ENCODE measurements around the gene LRRC52. TPM values are rescaled to one million over a fixed set of nuclear protein-coding genes. Genes with fewer than 3 reads are reported as not detected.

The LRRC52 gene
- total RNA-seq, 1 donor from 2014 or later: not detected

DNA sequence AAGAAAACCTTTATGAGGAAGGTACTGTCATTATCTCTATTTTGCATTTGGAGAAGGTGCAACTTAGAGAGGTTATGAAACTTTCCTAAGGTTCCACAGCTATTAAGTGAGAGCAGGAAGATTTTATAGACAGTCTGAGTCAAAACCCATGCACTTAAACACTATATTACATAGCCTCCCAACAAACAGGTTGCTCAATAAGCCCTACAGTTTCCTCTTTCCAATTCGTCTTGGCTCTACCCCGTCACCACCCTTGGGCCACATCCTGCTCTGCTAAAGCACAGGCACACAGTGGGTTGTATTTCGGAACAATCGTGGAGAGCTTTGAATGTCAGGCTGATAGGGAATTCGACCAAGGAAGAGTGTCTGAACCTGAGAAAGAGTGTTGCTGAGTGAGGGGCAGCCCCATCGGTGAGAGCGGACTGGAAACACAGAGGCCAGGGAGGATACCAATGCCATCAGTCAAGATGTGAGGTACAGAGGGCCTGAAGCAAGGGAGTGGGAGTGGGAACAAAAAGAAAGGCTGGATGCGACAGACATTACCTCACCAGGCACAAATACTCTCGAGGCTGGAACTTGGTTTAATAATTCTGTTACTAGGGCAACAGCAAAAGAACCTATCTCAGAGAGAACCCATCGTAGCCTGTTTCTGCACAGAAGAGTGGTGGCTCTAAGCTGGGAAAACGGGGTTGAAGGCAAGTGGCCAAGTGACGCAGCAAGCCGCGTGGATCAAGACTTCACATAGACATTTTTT, 6.3 kb upstream of the LRRC52 start:
- Mint-ChIP-seq H3K4me3 (ENCODE audit: unreplicated experiment) (no peak overlapping the region), H3K27ac (ENCODE audit: unreplicated experiment) (no peak overlapping the region), H3K27me3 (ENCODE audit: low read depth) (peaks cover 25% of the 10 kb centered on the region), H3K36me3 (ENCODE audit: low read depth) (no peaks in the 10 kb centered on the region), H3K9me3 (ENCODE audit: low read depth) (no peaks in the 10 kb centered on the region), H3K4me1 (ENCODE audit: low read depth) (peaks cover 3% of the 10 kb centered on the region)
- TF ChIP-seq, protein P1, sequence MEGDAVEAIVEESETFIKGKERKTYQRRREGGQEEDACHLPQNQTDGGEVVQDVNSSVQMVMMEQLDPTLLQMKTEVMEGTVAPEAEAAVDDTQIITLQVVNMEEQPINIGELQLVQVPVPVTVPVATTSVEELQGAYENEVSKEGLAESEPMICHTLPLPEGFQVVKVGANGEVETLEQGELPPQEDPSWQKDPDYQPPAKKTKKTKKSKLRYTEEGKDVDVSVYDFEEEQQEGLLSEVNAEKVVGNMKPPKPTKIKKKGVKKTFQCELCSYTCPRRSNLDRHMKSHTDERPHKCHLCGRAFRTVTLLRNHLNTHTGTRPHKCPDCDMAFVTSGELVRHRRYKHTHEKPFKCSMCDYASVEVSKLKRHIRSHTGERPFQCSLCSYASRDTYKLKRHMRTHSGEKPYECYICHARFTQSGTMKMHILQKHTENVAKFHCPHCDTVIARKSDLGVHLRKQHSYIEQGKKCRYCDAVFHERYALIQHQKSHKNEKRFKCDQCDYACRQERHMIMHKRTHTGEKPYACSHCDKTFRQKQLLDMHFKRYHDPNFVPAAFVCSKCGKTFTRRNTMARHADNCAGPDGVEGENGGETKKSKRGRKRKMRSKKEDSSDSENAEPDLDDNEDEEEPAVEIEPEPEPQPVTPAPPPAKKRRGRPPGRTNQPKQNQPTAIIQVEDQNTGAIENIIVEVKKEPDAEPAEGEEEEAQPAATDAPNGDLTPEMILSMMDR (IDR thresholded peaks at IDR 0.05): no peak
- DNase-seq (ENCODE audit: low spot score): no peak

DNA sequence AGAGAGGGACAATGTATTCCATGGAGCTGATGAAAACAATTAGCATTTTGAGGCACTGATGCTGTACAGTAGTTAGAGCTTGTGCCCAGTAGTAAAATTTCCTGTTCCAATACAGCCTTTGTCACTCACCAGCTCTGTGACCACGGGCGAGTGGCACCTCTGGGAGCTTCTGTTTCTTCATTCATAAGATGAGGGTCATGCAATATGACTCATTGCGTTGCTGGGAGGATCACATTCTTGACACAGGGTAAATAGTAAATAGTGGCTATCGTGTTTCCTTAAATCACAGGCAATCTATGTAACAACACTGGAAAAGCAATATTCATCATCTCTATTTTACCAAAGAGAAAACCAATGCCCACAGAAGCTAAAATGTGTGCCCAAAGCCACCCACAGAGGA, 4.5 kb upstream of the LRRC52 start:
- Mint-ChIP-seq H3K4me3 (ENCODE audit: unreplicated experiment) (no peak overlapping the region), H3K9me3 (ENCODE audit: low read depth) (no peaks in the 10 kb centered on the region), H3K4me1 (ENCODE audit: low read depth) (peaks cover 3% of the 10 kb centered on the region), H3K27me3 (ENCODE audit: low read depth) (peaks cover 26% of the 10 kb centered on the region), H3K36me3 (ENCODE audit: low read depth) (no peaks in the 10 kb centered on the region), H3K27ac (ENCODE audit: unreplicated experiment) (no peak overlapping the region)
- TF ChIP-seq, protein P1 (IDR thresholded peaks at IDR 0.05): no peak
- no peak for DNase-seq (ENCODE audit: low spot score)

DNA sequence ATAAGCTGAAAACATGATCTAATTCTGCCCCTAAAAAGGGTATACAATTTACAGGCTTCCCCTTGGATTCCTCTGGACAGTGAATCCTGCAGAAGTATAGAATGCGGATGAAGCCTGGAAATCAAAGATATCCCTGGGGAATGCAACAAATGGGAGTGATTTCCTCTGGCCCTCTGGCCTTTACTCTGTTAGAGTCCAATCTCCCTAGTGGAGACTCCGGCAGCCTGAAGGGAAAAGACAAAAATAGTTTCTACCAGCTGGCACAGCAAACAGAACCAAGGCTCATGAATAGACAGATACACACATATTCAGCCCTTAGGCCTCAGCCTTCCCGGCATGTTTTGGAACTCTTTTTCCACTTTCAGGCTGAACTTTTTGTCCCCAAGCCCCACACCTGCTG, 3.9 kb upstream of the LRRC52 start:
- TF ChIP-seq, protein P1 (IDR thresholded peaks at IDR 0.05): no peak
- no peaks in the 10 kb centered on the region for H3K36me3 Mint-ChIP-seq (ENCODE audit: low read depth)
- H3K4me3 Mint-ChIP-seq (ENCODE audit: unreplicated experiment): no peak overlapping the region
- no peak overlapping the region for H3K27ac Mint-ChIP-seq (ENCODE audit: unreplicated experiment)
- peaks cover 3% of the 10 kb centered on the region for H3K4me1 Mint-ChIP-seq (ENCODE audit: low read depth)
- no peak for DNase-seq (ENCODE audit: low spot score)
- H3K27me3 Mint-ChIP-seq (ENCODE audit: low read depth): peaks cover 31% of the 10 kb centered on the region
- no peaks in the 10 kb centered on the region for H3K9me3 Mint-ChIP-seq (ENCODE audit: low read depth)

DNA sequence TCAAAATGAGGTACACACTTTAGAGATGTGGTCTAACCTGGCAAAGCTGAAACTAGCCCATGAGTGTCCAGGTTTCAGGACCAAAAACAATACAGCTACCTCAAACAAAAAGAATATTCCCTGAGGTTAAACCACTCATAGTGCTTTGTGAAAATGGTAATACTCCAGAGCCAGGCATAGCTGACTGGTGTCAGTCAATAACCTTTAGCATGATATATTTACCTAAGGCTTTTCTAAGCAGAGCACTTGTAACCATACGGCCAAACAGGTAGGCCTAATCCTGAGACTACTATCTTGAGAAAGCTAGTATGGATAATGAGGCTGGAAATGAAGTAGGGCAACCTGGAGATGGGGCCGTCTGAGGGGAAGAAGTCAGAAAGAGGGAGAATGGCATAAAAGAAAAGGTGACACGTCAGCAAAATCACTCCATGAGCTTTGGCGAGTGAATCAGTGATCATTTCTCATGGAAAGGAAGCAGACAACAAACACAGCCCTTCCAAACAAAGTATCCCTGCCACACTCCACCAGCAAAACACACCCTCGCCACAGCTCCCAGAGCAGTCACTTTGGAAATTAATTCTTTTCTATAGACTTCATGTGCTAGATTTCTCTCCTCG, 1.7 kb upstream of the LRRC52 start:
- TF ChIP-seq, protein P1 (IDR thresholded peaks at IDR 0.05): no peak
- no peaks in the 10 kb centered on the region for H3K36me3 Mint-ChIP-seq (ENCODE audit: low read depth)
- DNase-seq (ENCODE audit: low spot score): no peak
- H3K4me3 Mint-ChIP-seq (ENCODE audit: unreplicated experiment): no peak overlapping the region
- peaks cover 31% of the 10 kb centered on the region for H3K27me3 Mint-ChIP-seq (ENCODE audit: low read depth)
- H3K4me1 Mint-ChIP-seq (ENCODE audit: low read depth): peaks cover 3% of the 10 kb centered on the region
- H3K27ac Mint-ChIP-seq (ENCODE audit: unreplicated experiment): no peak overlapping the region
- H3K9me3 Mint-ChIP-seq (ENCODE audit: low read depth): no peaks in the 10 kb centered on the region

DNA sequence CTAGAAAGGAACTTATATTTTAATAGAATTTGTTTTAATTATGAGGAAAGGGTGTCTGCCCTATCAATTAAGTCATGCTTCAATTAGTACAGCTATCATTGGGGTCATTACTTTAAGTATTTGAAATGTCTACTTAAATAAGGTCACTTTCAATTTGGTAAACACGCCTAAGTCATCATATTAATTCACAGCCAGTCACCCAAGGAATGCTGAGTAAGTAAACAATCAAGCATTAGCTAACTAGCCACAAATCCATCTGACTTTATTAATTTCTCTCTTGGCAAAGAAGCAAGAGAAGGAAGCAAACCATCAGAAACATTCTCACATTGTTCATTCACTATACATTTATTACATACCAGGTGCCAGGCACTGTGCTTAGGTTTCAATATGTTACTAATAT, 1.2 kb upstream of the LRRC52 start:
- H3K36me3 Mint-ChIP-seq (ENCODE audit: low read depth): no peaks in the 10 kb centered on the region
- H3K9me3 Mint-ChIP-seq (ENCODE audit: low read depth): no peaks in the 10 kb centered on the region
- TF ChIP-seq, protein P1 (IDR thresholded peaks at IDR 0.05): no peak
- H3K4me1 Mint-ChIP-seq (ENCODE audit: low read depth): peaks cover 3% of the 10 kb centered on the region
- H3K4me3 Mint-ChIP-seq (ENCODE audit: unreplicated experiment): no peak overlapping the region
- no peak for DNase-seq (ENCODE audit: low spot score)
- no peak overlapping the region for H3K27ac Mint-ChIP-seq (ENCODE audit: unreplicated experiment)
- peaks cover 32% of the 10 kb centered on the region for H3K27me3 Mint-ChIP-seq (ENCODE audit: low read depth)
